Measurements from ENCODE around the gene CAPRIN1.

The CAPRIN1 gene

GRCh38 chr11:34051349-34052035 is at the start of gene CAPRIN1:
Gene CAPRIN1 (plus strand): TSS chr11:34051731. CDS start chr11:34052421, 690 bp downstream.
- DNase-seq (ENCODE audit: low read depth) = peak; percentile 79

- DNase-seq (ENCODE audit: low read depth) = no peak
Measured at GRCh38 chr11:34002420-34002819, 49.1 kb upstream of the CAPRIN1 start.

GRCh38 chr11:34004236-34004635 is 47.3 kb upstream of the CAPRIN1 start:
- DNase-seq (ENCODE audit: low read depth) = no peak

GRCh38 chr11:34006876-34007275 is 44.7 kb upstream of the CAPRIN1 start:
- DNase-seq (ENCODE audit: low read depth) = no peak

- no peak for DNase-seq (ENCODE audit: low read depth)
Measured at GRCh38 chr11:34012734-34013133, 38.8 kb upstream of the CAPRIN1 start.

GRCh38 chr11:34013898-34014571 is 37.5 kb upstream of the CAPRIN1 start:
- no peak for DNase-seq (ENCODE audit: low read depth)

GRCh38 chr11:34021977-34022735 is 29.4 kb upstream of the CAPRIN1 start:
- no peak for DNase-seq (ENCODE audit: low read depth)

GRCh38 chr11:34026432-34026831 is 25.1 kb upstream of the CAPRIN1 start:
- no peak for DNase-seq (ENCODE audit: low read depth)

- no peak for DNase-seq (ENCODE audit: low read depth)
Measured at GRCh38 chr11:34027516-34028408, 23.8 kb upstream of the CAPRIN1 start.

GRCh38 chr11:34028425-34028824 is 23.1 kb upstream of the CAPRIN1 start:
- DNase-seq (ENCODE audit: low read depth) = no peak

- DNase-seq (ENCODE audit: low read depth) = no peak
Measured at GRCh38 chr11:34029176-34029575, 22.4 kb upstream of the CAPRIN1 start.

GRCh38 chr11:34030382-34030781 is 21.1 kb upstream of the CAPRIN1 start:
- DNase-seq (ENCODE audit: low read depth) = no peak

- no peak for DNase-seq (ENCODE audit: low read depth)
Measured at GRCh38 chr11:34033399-34033798, 18.1 kb upstream of the CAPRIN1 start.

- DNase-seq (ENCODE audit: low read depth) = no peak
Measured at GRCh38 chr11:34034053-34034452, 17.5 kb upstream of the CAPRIN1 start.

GRCh38 chr11:34036456-34036855 is 15.1 kb upstream of the CAPRIN1 start:
- DNase-seq (ENCODE audit: low read depth) = no peak

GRCh38 chr11:34037016-34037415 is 14.5 kb upstream of the CAPRIN1 start:
- DNase-seq (ENCODE audit: low read depth) = no peak

GRCh38 chr11:34040571-34040970 is 11.0 kb upstream of the CAPRIN1 start:
- DNase-seq (ENCODE audit: low read depth) = no peak

GRCh38 chr11:34044664-34045485 is 6.7 kb upstream of the CAPRIN1 start:
- DNase-seq (ENCODE audit: low read depth) = no peak

GRCh38 chr11:34049028-34049427 is 2.5 kb upstream of the CAPRIN1 start:
- no peak for DNase-seq (ENCODE audit: low read depth)

- peak; percentile 8 for DNase-seq (ENCODE audit: low read depth)
Measured at GRCh38 chr11:34050581-34051348, 766 bp upstream of the CAPRIN1 start.
